ENCODE measurements around the gene AFG3L2. TPM values are rescaled to one million over a fixed set of nuclear protein-coding genes. Genes with fewer than 3 reads are reported as not detected.

The AFG3L2 gene
- total RNA-seq, 1 donor from 2014 or later = 50.2 TPM

DNA sequence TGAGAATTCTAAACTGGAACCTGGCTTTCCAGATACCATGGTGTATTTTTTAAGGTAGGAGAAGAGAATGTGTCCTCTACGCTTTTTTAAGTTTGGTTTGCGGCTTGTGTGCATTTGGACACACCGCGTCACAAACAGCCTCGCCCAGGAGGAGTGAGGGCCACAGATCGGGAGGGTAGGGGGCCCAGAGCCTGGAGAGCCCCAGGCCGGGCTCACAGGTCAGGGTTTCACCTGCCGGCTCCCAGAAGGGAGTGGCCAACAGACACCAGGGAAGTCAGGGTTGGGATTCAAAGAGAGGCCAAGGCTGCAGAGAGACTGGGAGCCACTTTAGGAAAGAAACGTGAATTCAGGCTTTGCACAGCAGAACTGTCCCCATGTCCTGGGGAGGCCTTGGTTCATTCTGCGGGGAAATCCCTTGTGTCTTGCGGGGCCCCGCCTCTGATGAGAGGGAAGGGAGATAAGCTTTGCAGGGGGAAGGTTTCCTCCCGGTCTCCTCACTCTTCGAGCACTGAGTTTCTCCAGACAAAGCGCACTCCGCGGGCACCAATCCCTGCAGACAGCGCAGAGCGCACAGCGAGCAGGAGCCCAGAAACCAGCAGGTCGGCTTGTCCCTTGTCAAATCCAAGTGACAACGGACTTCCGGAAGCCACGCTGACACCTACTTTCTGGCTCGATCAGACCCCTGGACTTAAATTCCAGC lies 70.9 kb downstream of the AFG3L2 start:
- TF ChIP-seq, protein P1, sequence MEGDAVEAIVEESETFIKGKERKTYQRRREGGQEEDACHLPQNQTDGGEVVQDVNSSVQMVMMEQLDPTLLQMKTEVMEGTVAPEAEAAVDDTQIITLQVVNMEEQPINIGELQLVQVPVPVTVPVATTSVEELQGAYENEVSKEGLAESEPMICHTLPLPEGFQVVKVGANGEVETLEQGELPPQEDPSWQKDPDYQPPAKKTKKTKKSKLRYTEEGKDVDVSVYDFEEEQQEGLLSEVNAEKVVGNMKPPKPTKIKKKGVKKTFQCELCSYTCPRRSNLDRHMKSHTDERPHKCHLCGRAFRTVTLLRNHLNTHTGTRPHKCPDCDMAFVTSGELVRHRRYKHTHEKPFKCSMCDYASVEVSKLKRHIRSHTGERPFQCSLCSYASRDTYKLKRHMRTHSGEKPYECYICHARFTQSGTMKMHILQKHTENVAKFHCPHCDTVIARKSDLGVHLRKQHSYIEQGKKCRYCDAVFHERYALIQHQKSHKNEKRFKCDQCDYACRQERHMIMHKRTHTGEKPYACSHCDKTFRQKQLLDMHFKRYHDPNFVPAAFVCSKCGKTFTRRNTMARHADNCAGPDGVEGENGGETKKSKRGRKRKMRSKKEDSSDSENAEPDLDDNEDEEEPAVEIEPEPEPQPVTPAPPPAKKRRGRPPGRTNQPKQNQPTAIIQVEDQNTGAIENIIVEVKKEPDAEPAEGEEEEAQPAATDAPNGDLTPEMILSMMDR (IDR thresholded peaks at IDR 0.05; ENCODE audit: insufficient read depth, low read length, poor library complexity, severe bottlenecking) = no peak
- no peak overlapping the region for H3K4me3 ChIP-seq (ENCODE audit: low read depth, low read length)
- H3K27me3 ChIP-seq (ENCODE audit: control insufficient read depth, insufficient read depth, low read length) = no peaks in the 10 kb centered on the region
- H3K36me3 ChIP-seq (ENCODE audit: control insufficient read depth, insufficient read depth, low read length) = no peaks in the 10 kb centered on the region
- DNase-seq (ENCODE audit: low read depth) = no peak

DNA sequence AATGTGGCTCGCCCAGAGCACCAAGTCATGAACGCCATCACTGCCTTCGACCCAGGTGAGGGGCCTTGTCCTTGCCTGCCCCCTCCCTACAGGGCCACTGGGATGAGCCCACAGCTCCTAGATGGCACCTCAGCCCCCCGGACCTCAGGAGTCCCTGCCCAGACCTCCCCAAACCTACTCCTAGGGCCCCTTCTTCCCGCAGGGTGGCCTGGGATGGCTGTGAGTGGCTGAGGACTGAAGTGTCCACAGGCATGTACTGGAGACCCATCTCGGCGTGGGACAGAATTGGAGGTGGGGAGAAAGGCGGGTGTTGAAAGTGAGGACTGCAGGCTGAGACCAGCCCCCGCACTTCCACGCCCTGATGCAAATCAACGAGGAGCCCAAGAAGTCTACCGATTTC lies 71.8 kb downstream of the AFG3L2 start:
- TF ChIP-seq, protein P1 (IDR thresholded peaks at IDR 0.05; ENCODE audit: insufficient read depth, low read length, poor library complexity, severe bottlenecking) = no peak
- H3K4me3 ChIP-seq (ENCODE audit: low read depth, low read length) = no peak overlapping the region
- DNase-seq (ENCODE audit: low read depth) = no peak
- no peaks in the 10 kb centered on the region for H3K36me3 ChIP-seq (ENCODE audit: control insufficient read depth, insufficient read depth, low read length)
- H3K27me3 ChIP-seq (ENCODE audit: control insufficient read depth, insufficient read depth, low read length) = no peaks in the 10 kb centered on the region

DNA sequence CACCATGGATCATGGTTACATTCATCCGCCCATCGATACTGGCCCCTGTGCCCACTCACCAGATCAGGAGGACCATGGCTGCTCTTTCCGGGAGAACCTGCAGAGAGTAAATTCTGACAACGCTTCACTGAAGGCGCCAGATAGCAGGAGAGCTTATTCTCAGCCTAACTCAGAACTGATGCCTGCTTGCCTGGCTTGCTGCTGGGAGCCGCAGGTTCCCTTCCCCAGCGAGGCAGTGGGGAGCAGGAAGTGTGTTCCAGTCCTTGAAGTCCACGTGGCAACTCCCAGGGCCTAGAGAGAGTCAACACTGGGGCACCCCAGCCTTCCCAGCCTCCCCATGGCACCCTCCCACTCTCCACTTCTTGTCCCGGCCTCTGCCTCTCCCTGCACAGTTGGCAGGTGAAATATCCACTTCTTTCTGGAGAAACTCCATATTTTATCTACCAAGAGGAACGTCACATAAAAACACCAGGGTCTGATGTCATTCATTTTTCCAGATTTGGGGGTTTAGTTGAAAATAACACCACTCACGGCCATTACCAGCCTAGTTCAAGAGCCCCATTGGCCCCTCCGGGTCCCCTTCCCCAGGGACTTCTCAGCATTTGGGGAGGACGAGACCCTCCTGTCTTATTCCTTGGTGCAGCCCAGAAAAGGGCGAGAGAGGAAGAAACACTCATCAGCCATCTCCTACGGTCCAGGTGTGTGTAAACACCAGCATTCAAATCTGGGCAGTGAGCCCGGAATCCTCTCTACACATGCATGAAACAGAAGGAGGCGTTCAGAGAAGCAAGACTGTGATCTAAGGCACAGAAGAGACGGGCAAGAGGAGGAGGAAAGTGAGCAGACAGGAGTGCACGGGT lies 72.4 kb downstream of the AFG3L2 start:
- DNase-seq (ENCODE audit: low read depth) = no peak
- Histone ChIP-seq H3K27me3 (ENCODE audit: control insufficient read depth, insufficient read depth, low read length) (no peaks in the 10 kb centered on the region), H3K36me3 (ENCODE audit: control insufficient read depth, insufficient read depth, low read length) (no peaks in the 10 kb centered on the region), H3K4me3 (ENCODE audit: low read depth, low read length) (no peak overlapping the region)
- TF ChIP-seq, protein P1 (IDR thresholded peaks at IDR 0.05; ENCODE audit: insufficient read depth, low read length, poor library complexity, severe bottlenecking) = no peak

DNA sequence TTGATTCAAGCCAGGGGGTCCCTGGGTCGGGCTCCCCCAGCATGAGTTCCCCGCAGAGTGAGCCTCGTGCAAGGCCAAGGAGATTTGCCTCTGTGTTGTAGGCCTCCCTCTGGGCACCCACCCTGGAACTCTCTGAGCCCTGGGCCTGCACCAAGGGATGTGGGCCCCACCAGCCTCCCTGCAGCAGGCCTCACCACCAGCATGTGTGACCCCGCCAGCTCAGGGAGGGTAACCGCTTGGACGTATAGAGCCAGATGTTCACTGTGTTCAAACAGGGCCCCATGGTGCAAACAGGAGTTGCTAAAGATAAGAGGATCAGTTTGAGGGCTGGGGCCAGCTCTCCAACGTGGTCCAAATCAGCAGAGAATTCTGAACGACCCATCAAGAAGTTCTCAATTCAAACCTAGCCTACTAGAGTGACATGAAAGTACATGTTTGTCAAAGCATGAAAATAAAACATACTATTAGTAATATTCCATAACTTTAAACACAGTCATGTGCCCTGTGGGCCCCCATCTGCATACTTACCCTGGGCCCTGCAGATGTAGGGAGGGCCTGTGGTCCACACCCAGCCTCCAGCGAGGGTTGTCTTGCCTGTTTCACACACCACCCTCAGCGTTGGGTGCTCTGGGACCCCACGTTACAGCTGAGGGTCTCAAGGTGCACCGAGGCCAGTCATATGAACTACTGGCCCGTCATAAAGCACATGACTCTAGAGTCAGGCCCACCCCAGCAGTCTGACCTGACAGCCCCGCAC lies 74.5 kb downstream of the AFG3L2 start:
- no peak for DNase-seq (ENCODE audit: low read depth)
- Histone ChIP-seq H3K27me3 (ENCODE audit: control insufficient read depth, insufficient read depth, low read length) (no peaks in the 10 kb centered on the region), H3K4me3 (ENCODE audit: low read depth, low read length) (no peak overlapping the region), H3K36me3 (ENCODE audit: control insufficient read depth, insufficient read depth, low read length) (no peaks in the 10 kb centered on the region)
- TF ChIP-seq, protein P1 (IDR thresholded peaks at IDR 0.05; ENCODE audit: insufficient read depth, low read length, poor library complexity, severe bottlenecking) = no peak

DNA sequence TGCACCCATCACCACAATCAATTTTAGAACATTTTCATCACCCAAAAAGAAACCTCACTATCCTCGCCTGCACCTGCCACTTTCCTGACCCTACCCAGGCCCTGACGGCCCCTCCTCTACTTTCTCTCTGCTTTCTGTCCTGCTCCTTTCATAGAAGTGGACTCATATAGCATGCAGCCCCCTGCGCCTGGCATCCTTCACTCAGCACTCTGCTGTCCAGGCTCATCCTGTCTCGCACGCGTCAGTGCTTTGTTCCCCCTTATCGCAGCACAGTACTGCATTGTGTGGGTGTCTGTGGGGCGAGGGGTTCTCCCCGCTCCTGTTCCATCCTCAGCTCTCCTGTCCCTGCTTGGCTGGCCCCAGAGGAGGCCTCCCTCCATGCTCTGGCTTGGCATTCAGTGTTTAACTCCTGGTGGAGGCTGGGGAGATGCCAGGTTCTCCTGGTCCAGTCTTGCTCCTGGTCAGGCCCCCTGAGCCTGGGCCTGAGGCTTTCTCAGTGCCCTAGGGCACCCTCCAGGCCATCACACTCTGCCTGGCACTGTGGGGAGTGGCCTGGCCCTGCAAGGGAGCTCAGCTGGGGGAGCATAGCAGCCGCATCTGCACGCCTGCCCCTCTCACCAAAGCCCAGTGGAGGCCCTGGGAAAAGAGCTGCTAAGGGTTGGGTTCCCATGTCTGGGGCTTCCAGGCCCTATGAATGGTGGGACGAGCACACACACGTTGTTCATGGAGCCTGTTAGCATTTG lies 75.6 kb downstream of the AFG3L2 start:
- H3K4me3 ChIP-seq (ENCODE audit: low read depth, low read length) = no peak overlapping the region
- no peaks in the 10 kb centered on the region for H3K27me3 ChIP-seq (ENCODE audit: control insufficient read depth, insufficient read depth, low read length)
- H3K36me3 ChIP-seq (ENCODE audit: control insufficient read depth, insufficient read depth, low read length) = no peaks in the 10 kb centered on the region
- TF ChIP-seq, protein P1 (IDR thresholded peaks at IDR 0.05; ENCODE audit: insufficient read depth, low read length, poor library complexity, severe bottlenecking) = no peak
- DNase-seq (ENCODE audit: low read depth) = no peak

Data from kidney epithelial cell (primary cell).